OCI-LY7 (cell line): Measurements from ENCODE around the gene RGMB. TPM values are rescaled to one million over a fixed set of nuclear protein-coding genes. Genes with fewer than 3 reads are reported as not detected.

Experiments
- BruUV-seq: library from RNA; stranded (reverse); fragments of 400-500 nt; replicated peaks from 2 replicates; lab custom pipeline; 2021; lab: Mats Ljungman, UMichigan
- CTCF ChIA-PET: fragments of 300-600 bp; sonication (Branson Sonifier 250); formaldehyde crosslinking; loops from one replicate; lab custom pipeline; 2022; ENCODE audit warnings: antibody characterized with exemption; ENCODE audit not compliant: unreplicated experiment; lab: Charles Lee
- POLR2A ChIA-PET: fragments of 300-600 bp; sonication (Branson Sonifier 250); formaldehyde crosslinking; loops from one replicate; lab custom pipeline; 2022; ENCODE audit warnings: antibody characterized with exemption; lab: Charles Lee
- DNase-seq: peaks from one replicate; pipeline ENCODE4 v3.0.0-alpha.2; 2015; ENCODE audit warnings: low spot score
- H2AFZ ChIP-seq: fragments of 200-600 bp; sonication (generic), shearing (Covaris generic); 2 replicates; pipeline ENCODE4 v1.6.1; 2014; ENCODE audit warnings: mild to moderate bottlenecking, antibody characterized with exemption, low read length, moderate library complexity
- H3K27ac ChIP-seq: fragments of 200-600 bp; sonication (generic); 2 replicates; pipeline ENCODE4 v1.5.1; 2014; ENCODE audit warnings: mixed run types, low read depth, mild to moderate bottlenecking, moderate library complexity, low read length, inconsistent platforms; ENCODE audit not compliant: poor library complexity, severe bottlenecking
- H3K36me3 ChIP-seq: fragments of 200-600 bp; sonication (generic); 2 replicates; pipeline ENCODE4 v1.6.1; 2014; ENCODE audit warnings: mild to moderate bottlenecking, antibody characterized with exemption, low read length, moderate library complexity, mixed read lengths; ENCODE audit not compliant: insufficient read depth
- H3K4me1 ChIP-seq: fragments of 200-600 bp; sonication (generic); 2 replicates; pipeline ENCODE4 v1.5.1; 2014; ENCODE audit warnings: mild to moderate bottlenecking, low read length; ENCODE audit not compliant: insufficient read depth, poor library complexity, severe bottlenecking
- H3K4me2 ChIP-seq: fragments of 200-600 bp; sonication (generic); 2 replicates; pipeline ENCODE4 v1.6.1; 2014; ENCODE audit warnings: mild to moderate bottlenecking, low read length
- H3K4me3 ChIP-seq: fragments of 200-600 bp; sonication (generic); 2 replicates; pipeline ENCODE4 v1.5.1; 2014; ENCODE audit warnings: mild to moderate bottlenecking, low read depth, low read length; ENCODE audit not compliant: poor library complexity, severe bottlenecking
- H3K79me2 ChIP-seq: fragments of 200-600 bp; sonication (generic); 2 replicates; pipeline ENCODE4 v1.6.1; 2016; ENCODE audit warnings: low read depth, mild to moderate bottlenecking, low read length, moderate library complexity, mixed read lengths; ENCODE audit not compliant: insufficient read depth
- H3K9me2 ChIP-seq: fragments of 200-600 bp; sonication (generic); 2 replicates; pipeline ENCODE4 v1.6.1; 2016; ENCODE audit warnings: mild to moderate bottlenecking, low read length, mixed read lengths; ENCODE audit not compliant: insufficient read depth
- H3K9me3 ChIP-seq: fragments of 200-600 bp; sonication (generic); 2 replicates; pipeline ENCODE4 v1.6.1; 2014; ENCODE audit warnings: mild to moderate bottlenecking, mixed run types, low read length, mixed read lengths
- H4K20me1 ChIP-seq: fragments of 200-600 bp; sonication (generic); 2 replicates; pipeline ENCODE4 v1.6.1; 2014; ENCODE audit warnings: mild to moderate bottlenecking, antibody characterized with exemption, low read length, moderate library complexity, mixed read lengths; ENCODE audit not compliant: insufficient read depth
- EZH2phosphoT487 ChIP-seq: fragments of 200-600 bp; sonication (generic); IDR thresholded peaks from 2 replicates; pipeline ENCODE4 v1.6.1; 2018; ENCODE audit warnings: low read depth, borderline replicate concordance, mild to moderate bottlenecking, mixed run types, antibody characterized with exemption, low read length, moderate library complexity, mixed read lengths
- intact Hi-C: fragments of 100-400 bp; cut with micrococcal nuclease; formaldehyde crosslinking; loops from one replicate; pipeline ENCODE4 v1.10.0; 2022; ENCODE audit not compliant: unreplicated experiment
- total RNA-seq, 2 experiments: library from RNA; depleted of rRNA in 1 of 2; stranded (reverse); fragments of >200 nt in 1 of 2; shearing (Covaris generic) in 1 of 2; gene quantifications; 2 replicates each; pipeline ENCODE4 v1.2.3, GENCODE V29; 2014 to 2022
- TF ChIP-seq, protein P1 (sequence below): fragments of 200-600 bp; sonication (generic); conservative IDR thresholded peaks from 2 replicates; pipeline ENCODE4 v1.5.1; 2014; ENCODE audit warnings: mild to moderate bottlenecking, antibody characterized with exemption, low read length, moderate library complexity, mixed read lengths

Gene RGMB
- total RNA-seq, 2 experiments from 2014 or later = 9.2 to 11.2 TPM

DNA sequence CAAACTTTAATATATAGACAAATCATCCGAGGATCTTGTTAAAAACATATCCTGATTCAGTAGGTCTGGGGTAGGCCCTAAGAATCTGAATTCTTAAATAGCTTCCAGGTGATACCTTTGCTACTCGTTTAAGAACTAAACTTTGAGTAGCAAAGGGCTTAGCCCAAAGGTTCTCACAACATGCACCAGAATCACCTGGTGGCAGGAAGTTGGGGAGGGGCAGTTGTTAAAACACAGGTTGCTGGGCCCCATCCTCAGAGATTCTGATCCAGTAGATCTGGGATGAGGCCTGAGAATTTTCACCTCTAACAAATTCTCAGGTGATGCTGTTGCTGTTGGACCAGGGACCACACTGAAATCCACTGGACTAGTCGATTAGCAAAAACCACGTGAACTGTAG is 20.0 kb upstream of the RGMB start:
- ChIA-PET CTCF (no interaction called here), POLR2A (interaction anchor here (0.6 to 0.9 kb wide), 2 partner anchors 12 to 191 kb away, joined by 3 to 4 read pairs; no protein-coding TSS in a partner anchor)
- no peak overlapping the region for H3K27ac ChIP-seq
- DNase-seq = no peak
- no peaks in the 10 kb centered on the region for H3K36me3 ChIP-seq
- H3K79me2 ChIP-seq = no peaks in the 10 kb centered on the region
- H3K9me2 ChIP-seq = no peaks in the 10 kb centered on the region
- H4K20me1 ChIP-seq = no peaks in the 10 kb centered on the region
- H3K9me3 ChIP-seq = no peaks in the 10 kb centered on the region
- no peaks in the 10 kb centered on the region for H3K4me1 ChIP-seq
- no TSS peak for BruUV-seq
- intact Hi-C loops = no loop called here
- no peak overlapping the region for H2AFZ ChIP-seq
- TF ChIP-seq, protein P1, sequence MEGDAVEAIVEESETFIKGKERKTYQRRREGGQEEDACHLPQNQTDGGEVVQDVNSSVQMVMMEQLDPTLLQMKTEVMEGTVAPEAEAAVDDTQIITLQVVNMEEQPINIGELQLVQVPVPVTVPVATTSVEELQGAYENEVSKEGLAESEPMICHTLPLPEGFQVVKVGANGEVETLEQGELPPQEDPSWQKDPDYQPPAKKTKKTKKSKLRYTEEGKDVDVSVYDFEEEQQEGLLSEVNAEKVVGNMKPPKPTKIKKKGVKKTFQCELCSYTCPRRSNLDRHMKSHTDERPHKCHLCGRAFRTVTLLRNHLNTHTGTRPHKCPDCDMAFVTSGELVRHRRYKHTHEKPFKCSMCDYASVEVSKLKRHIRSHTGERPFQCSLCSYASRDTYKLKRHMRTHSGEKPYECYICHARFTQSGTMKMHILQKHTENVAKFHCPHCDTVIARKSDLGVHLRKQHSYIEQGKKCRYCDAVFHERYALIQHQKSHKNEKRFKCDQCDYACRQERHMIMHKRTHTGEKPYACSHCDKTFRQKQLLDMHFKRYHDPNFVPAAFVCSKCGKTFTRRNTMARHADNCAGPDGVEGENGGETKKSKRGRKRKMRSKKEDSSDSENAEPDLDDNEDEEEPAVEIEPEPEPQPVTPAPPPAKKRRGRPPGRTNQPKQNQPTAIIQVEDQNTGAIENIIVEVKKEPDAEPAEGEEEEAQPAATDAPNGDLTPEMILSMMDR = no peak
- TF ChIP-seq EZH2phosphoT487 = no peak
- H3K4me2 ChIP-seq = no peak overlapping the region
- no peak overlapping the region for H3K4me3 ChIP-seq

DNA sequence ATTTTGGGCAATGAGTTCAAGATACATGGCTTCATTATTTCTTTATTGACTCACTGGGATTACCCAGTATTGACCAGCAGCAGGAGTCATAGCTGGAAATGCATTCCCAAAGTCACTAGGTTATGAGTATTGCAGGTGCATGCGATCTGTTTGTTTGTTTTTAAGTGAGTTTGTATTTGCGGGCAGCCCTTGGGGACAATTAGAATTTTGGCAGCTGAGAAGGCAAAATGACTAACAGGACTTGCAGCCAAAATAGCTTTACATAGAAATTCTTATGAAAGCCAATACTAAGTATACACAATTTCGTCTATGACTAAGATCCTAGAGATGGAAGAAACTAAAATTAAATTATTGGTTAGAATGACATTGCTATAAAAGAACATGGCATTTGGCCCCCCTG is 18.1 kb upstream of the RGMB start:
- TF ChIP-seq, protein P1 = no peak
- TF ChIP-seq EZH2phosphoT487 = no peak
- Histone ChIP-seq H3K4me1 (no peaks in the 10 kb centered on the region), H3K27ac (no peak overlapping the region), H3K9me2 (no peaks in the 10 kb centered on the region), H3K4me2 (no peak overlapping the region), H3K9me3 (no peaks in the 10 kb centered on the region), H4K20me1 (no peaks in the 10 kb centered on the region), H3K36me3 (no peaks in the 10 kb centered on the region), H3K4me3 (no peak overlapping the region), H2AFZ (no peak overlapping the region), H3K79me2 (no peaks in the 10 kb centered on the region)
- no peak for DNase-seq
- ChIA-PET CTCF (no interaction called here), POLR2A (interaction anchor here (0.7 kb wide), 1 partner anchor 1375 kb away, joined by 3 read pairs; no protein-coding TSS in a partner anchor)
- no TSS peak for BruUV-seq
- intact Hi-C loops = no loop called here

DNA sequence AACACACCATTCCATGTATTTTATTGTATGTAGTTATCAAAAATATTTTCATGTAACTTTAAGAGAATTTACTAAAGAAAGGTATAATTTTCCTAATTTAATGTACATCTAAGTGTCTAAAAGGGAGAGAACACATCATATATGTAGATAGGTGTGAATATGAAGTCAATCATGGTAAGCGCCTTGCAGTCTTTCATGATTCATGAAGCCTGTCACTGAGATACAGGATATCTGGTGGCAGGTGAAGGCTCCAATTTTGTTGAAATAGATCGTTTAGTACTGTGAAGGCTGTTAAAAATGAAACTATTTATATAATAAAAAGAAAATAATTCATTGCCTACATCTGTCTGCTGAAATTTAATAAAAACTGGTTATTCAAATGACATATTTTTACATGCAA is 15.5 kb upstream of the RGMB start:
- ChIA-PET CTCF (no interaction called here), POLR2A (no interaction called here)
- BruUV-seq = no TSS peak
- DNase-seq = no peak
- Histone ChIP-seq H3K27ac (no peak overlapping the region), H3K4me3 (no peak overlapping the region), H3K4me2 (no peak overlapping the region), H3K36me3 (no peaks in the 10 kb centered on the region), H3K4me1 (no peaks in the 10 kb centered on the region), H3K9me2 (no peaks in the 10 kb centered on the region), H4K20me1 (no peaks in the 10 kb centered on the region), H3K9me3 (no peaks in the 10 kb centered on the region), H2AFZ (no peak overlapping the region), H3K79me2 (no peaks in the 10 kb centered on the region)
- TF ChIP-seq, protein P1 = no peak
- no peak for TF ChIP-seq EZH2phosphoT487
- intact Hi-C loops = no loop called here
